ENCODE data around the gene RPS27. TPM values are rescaled to one million over a fixed set of nuclear protein-coding genes. Genes with fewer than 3 reads are reported as not detected.

RPS27 gene
- total RNA-seq, 4 donors from 2014 or later, result 1,269 to 1,948 (median 1,828) TPM

DNA sequence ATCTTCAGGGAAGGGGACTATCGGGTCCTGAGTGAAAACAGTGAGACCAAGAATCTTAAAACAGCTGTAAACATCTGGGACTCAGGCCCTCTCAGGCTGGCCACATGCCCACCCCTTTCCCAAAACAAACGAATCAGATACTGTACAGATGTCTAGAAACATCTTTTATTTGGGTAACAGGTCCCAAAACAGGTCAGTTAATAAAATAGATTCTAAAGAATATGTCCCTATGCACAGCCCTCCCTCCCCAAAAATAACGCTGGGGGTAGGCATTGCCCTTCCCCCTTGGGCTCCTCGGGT, 31.7 kb upstream of the RPS27 start:
- H3K9me3 ChIP-seq, result no peaks in the 10 kb centered on the region
- no peaks in the 10 kb centered on the region for H3K27me3 ChIP-seq
- no peak for DNase-seq
- H3K4me1 ChIP-seq, result peaks cover 66 to 68% of the 10 kb centered on the region in 2 donors
- intact Hi-C loops (cut with DNase I; ENCODE audit: low total_unique reads), result loop anchor here (1.0 kb wide), 2 partner anchors 13 to 36 kb away; partner anchors contain the start of gene DENND4B
- H3K27ac ChIP-seq, result peak overlapping the region; percentile 91 to 98 (median 94)
- TF ChIP-seq, protein P1, sequence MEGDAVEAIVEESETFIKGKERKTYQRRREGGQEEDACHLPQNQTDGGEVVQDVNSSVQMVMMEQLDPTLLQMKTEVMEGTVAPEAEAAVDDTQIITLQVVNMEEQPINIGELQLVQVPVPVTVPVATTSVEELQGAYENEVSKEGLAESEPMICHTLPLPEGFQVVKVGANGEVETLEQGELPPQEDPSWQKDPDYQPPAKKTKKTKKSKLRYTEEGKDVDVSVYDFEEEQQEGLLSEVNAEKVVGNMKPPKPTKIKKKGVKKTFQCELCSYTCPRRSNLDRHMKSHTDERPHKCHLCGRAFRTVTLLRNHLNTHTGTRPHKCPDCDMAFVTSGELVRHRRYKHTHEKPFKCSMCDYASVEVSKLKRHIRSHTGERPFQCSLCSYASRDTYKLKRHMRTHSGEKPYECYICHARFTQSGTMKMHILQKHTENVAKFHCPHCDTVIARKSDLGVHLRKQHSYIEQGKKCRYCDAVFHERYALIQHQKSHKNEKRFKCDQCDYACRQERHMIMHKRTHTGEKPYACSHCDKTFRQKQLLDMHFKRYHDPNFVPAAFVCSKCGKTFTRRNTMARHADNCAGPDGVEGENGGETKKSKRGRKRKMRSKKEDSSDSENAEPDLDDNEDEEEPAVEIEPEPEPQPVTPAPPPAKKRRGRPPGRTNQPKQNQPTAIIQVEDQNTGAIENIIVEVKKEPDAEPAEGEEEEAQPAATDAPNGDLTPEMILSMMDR (IDR thresholded peaks at IDR 0.05 in 4 of 5, conservative IDR thresholded peaks at IDR 0.05 in 1 of 5), result no peak
- in situ Hi-C loops (cut with MboI; ENCODE audit: low sequenced_read_pairs in 4 of 4), result no loop called here
- no peaks in the 10 kb centered on the region for H3K36me3 ChIP-seq
- peak overlapping the region; percentile 19 to 100 (median 98) for H3K4me3 ChIP-seq
- no peak for ATAC-seq

DNA sequence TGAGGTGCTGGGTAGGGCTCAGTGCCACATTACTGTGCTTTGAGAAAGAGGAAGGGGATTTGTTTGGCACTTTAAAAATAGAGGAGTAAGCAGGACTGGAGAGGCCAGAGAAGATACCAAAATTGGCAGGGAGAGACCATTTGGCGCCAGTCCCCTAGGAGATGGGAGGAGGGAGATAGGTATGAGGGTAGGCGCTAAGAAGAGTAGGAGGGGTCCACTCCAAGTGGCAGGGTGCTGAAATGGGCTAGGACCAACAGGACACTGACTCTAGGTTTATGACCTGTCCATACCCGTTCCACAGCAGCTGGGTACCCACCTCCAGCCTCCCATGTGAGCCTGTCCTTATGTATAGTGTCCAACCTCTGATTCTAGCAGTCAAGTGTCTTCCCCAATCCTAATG, 31.1 kb upstream of the RPS27 start:
- Histone ChIP-seq H3K4me3 (peak overlapping the region in 1 of 4 donors; percentile 99), H3K9me3 (no peaks in the 10 kb centered on the region), H3K27ac (peak overlapping the region; percentile 91 to 98 (median 94)), H3K36me3 (no peaks in the 10 kb centered on the region), H3K4me1 (peaks cover 66 to 72% of the 10 kb centered on the region in 2 donors), H3K27me3 (no peaks in the 10 kb centered on the region)
- TF ChIP-seq, protein P1 (IDR thresholded peaks at IDR 0.05 in 4 of 5, conservative IDR thresholded peaks at IDR 0.05 in 1 of 5), result no peak
- no peak for TF ChIP-seq POLR2A (IDR thresholded peaks at IDR 0.05)
- intact Hi-C loops (cut with DNase I; ENCODE audit: low total_unique reads), result no loop called here
- ATAC-seq (no peak), DNase-seq (no peak)
- in situ Hi-C loops (cut with MboI; ENCODE audit: low sequenced_read_pairs in 4 of 4), result no loop called here

DNA sequence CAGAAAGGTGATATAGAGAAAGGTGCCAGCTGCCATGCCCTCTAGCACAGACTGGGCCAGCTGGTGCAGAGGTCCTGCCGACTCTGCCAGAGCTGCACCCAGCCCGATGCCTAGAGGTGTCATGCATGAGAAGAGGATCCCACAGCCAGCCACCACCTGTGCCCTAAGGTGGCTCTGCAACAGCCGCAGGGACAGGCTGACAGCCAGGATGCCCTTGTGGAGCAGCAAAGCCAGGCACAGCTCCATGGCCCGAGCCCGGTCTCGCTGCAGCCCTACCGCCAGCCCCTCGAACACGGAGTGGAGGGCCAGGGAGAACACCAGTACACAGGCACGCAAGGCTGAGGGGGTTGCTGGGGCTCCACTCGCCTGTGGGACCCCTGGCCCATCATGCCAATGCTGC, 30.4 kb upstream of the RPS27 start:
- ATAC-seq (peak in 1 of 2 donors; percentile 4), DNase-seq (peak; percentile 44 to 87)
- intact Hi-C loops (cut with DNase I; ENCODE audit: low total_unique reads), result no loop called here
- no peak overlapping the region for H3K4me3 ChIP-seq
- H3K4me1 ChIP-seq, result peaks cover 65 to 72% of the 10 kb centered on the region in 2 donors
- peak overlapping the region; percentile 91 to 98 (median 94) for H3K27ac ChIP-seq
- H3K9me3 ChIP-seq, result no peaks in the 10 kb centered on the region
- H3K36me3 ChIP-seq, result no peaks in the 10 kb centered on the region
- H3K27me3 ChIP-seq, result no peaks in the 10 kb centered on the region
- in situ Hi-C loops (cut with MboI; ENCODE audit: low sequenced_read_pairs in 4 of 4), result loop anchor here in 1 of 4 donors (10.0 kb wide), 1 partner anchor 285 kb away; the partner anchor contains the start of genes ILF2 and NPR1
- TF ChIP-seq, protein P1 (IDR thresholded peaks at IDR 0.05 in 4 of 5, conservative IDR thresholded peaks at IDR 0.05 in 1 of 5), result no peak
- TF ChIP-seq POLR2A (IDR thresholded peaks at IDR 0.05), result no peak

DNA sequence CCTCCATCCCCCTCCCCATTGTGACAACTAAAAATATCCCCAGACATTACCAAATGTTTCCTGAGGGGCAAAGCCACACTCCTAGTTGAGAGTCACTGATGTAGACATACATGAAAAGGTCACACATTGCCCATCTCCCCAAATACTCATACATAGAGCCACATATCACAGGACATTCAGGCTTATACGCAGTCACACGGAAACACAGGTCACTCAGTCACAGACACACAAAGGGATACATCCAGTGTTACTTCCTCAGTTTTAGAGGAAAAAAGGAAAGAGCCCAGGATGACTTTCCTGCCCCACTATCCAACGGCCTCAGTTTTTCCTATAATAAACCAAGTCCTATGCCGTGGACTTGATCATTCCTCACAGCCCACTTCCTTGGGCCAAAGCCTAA, 29.1 kb upstream of the RPS27 start:
- no peaks in the 10 kb centered on the region for H3K36me3 ChIP-seq
- peak overlapping the region; percentile 91 to 98 (median 94) for H3K27ac ChIP-seq
- H3K9me3 ChIP-seq, result no peaks in the 10 kb centered on the region
- H3K27me3 ChIP-seq, result no peaks in the 10 kb centered on the region
- no peak overlapping the region for H3K4me3 ChIP-seq
- intact Hi-C loops (cut with DNase I; ENCODE audit: low total_unique reads), result no loop called here
- TF ChIP-seq POLR2A (IDR thresholded peaks at IDR 0.05), result no peak
- TF ChIP-seq, protein P1 (IDR thresholded peaks at IDR 0.05 in 4 of 5, conservative IDR thresholded peaks at IDR 0.05 in 1 of 5), result no peak
- peaks cover 64 to 67% of the 10 kb centered on the region in 2 donors for H3K4me1 ChIP-seq
- ATAC-seq (no peak), DNase-seq (no peak)
- in situ Hi-C loops (cut with MboI; ENCODE audit: low sequenced_read_pairs in 4 of 4), result loop anchor here in 1 of 4 donors (10.0 kb wide), 1 partner anchor 287 kb away; the partner anchor contains the start of genes ILF2 and NPR1

Measured in gastrocnemius medialis (tissue), 4 donors.